Keratinocyte (primary cell): ENCODE results near the gene C10orf71. TPM values are rescaled to one million over a fixed set of nuclear protein-coding genes. Genes with fewer than 3 reads are reported as not detected.

Experiments
- DNase-seq: peaks from one replicate; pipeline ENCODE4 v3.0.0-alpha.2; 2011; ENCODE audit warnings: low read depth, missing footprints, low spot score
- FAIRE-seq: peaks from 2 replicates; lab custom pipeline; 2011; peaks lifted over from hg19 to GRCh38; lab: Jason Lieb, UNC
- H2AFZ ChIP-seq: 2 replicates; pipeline ENCODE4 v1.6.0; 2012; ENCODE audit warnings: low read length, control low read depth, inconsistent platforms; ENCODE audit not compliant: control insufficient read depth
- H3K27ac ChIP-seq: 2 replicates; pipeline ENCODE4 v1.5.1; 2011; ENCODE audit warnings: low read length; ENCODE audit not compliant: control insufficient read depth, insufficient read depth
- H3K27me3 ChIP-seq: 3 replicates; pipeline ENCODE4 v1.6.0; 2011; ENCODE audit warnings: low read length; ENCODE audit not compliant: control insufficient read depth, insufficient read depth; ENCODE audit errors: extremely low read depth
- H3K36me3 ChIP-seq, 2 experiments: 2 replicates in 1 of 2; 3 replicates in 1 of 2; pipeline ENCODE4 v1.5.1; 2011; ENCODE audit warnings: low read length in 2 of 2, mild to moderate bottlenecking in 1 of 2; ENCODE audit not compliant: control insufficient read depth in 2 of 2, insufficient read depth in 2 of 2; ENCODE audit errors: extremely low read depth in 1 of 2
- H3K4me1 ChIP-seq: 3 replicates; pipeline ENCODE4 v1.5.1; 2011; ENCODE audit warnings: low read length; ENCODE audit not compliant: control insufficient read depth, insufficient read depth; ENCODE audit errors: extremely low read depth
- H3K4me2 ChIP-seq: 3 replicates; pipeline ENCODE4 v1.6.0; 2011; ENCODE audit warnings: low read depth, low read length; ENCODE audit not compliant: control insufficient read depth, insufficient read depth; ENCODE audit errors: extremely low read depth
- H3K4me3 ChIP-seq, 3 experiments: fragments of 200-600 bp in 1 of 3; sonication (generic) in 1 of 3; 2 replicates in 2 of 3; 3 replicates in 1 of 3; pipeline ENCODE4 v1.5.1; 2011 to 2016; ENCODE audit warnings: low read length in 3 of 3, mild to moderate bottlenecking in 3 of 3, control low read depth in 2 of 3, inconsistent platforms in 1 of 3, low read depth in 1 of 3, mixed read lengths in 1 of 3, mixed run types in 1 of 3, moderate library complexity in 1 of 3; ENCODE audit not compliant: control insufficient read depth in 2 of 3, insufficient read depth in 2 of 3; ENCODE audit errors: extremely low read depth in 1 of 3
- H3K79me2 ChIP-seq: 2 replicates; pipeline ENCODE4 v1.6.0; 2012; ENCODE audit warnings: low read length; ENCODE audit not compliant: control insufficient read depth, insufficient read depth
- H3K9ac ChIP-seq: 3 replicates; pipeline ENCODE4 v1.6.0; 2011; ENCODE audit warnings: low read length; ENCODE audit not compliant: control insufficient read depth, insufficient read depth; ENCODE audit errors: extremely low read depth
- H3K9me1 ChIP-seq: 3 replicates; pipeline ENCODE4 v1.6.0; 2011; ENCODE audit warnings: low read length; ENCODE audit not compliant: control insufficient read depth, insufficient read depth; ENCODE audit errors: extremely low read depth
- H3K9me3 ChIP-seq: 2 replicates; pipeline ENCODE4 v1.5.1; 2012; ENCODE audit warnings: low read depth, low read length; ENCODE audit not compliant: control insufficient read depth
- H4K20me1 ChIP-seq: 3 replicates; pipeline ENCODE4 v1.6.0; 2011; ENCODE audit warnings: low read length; ENCODE audit not compliant: control insufficient read depth, insufficient read depth; ENCODE audit errors: extremely low read depth
- EZH2 ChIP-seq: IDR thresholded peaks from one replicate; pipeline ENCODE4 v1.6.1; 2012; ENCODE audit warnings: inconsistent platforms, mild to moderate bottlenecking, low read length, moderate library complexity
- dilution Hi-C: fragments of 300-500 bp; cut with MboI; formaldehyde crosslinking; loops from one replicate; pipeline ENCODE4 v1.7.0; 2020; ENCODE audit warnings: low sequenced_read_pairs; ENCODE audit not compliant: extremely low pct_ligation_motif_present
- polyA plus RNA-seq, 5 experiments: library from polyadenylated mRNA; depleted of rRNA in 3 of 5; stranded (reverse) in 3 of 5; stranded (forward) in 1 of 5; unstranded in 1 of 5; fragments of >200 nt; gene quantifications; 1 replicate in 1 of 5; 2 replicates in 3 of 5; 3 replicates in 1 of 5; pipeline versions ENCODE4 v1.2.1 to v1.2.3, GENCODE V29; 2011 to 2012; ENCODE audit warnings: missing spikeins in 2 of 5, low read depth in 1 of 5, low replicate concordance in 1 of 5
- TF ChIP-seq, protein P1 (sequence below), 3 experiments: IDR thresholded peaks in 1 of 3; conservative IDR thresholded peaks in 1 of 3; optimal IDR thresholded peaks in 1 of 3; 2 replicates in 2 of 3; 3 replicates in 1 of 3; pipeline versions ENCODE3 to v1.5.1; 2011; ENCODE audit warnings: low read length in 3 of 3, mild to moderate bottlenecking in 3 of 3, moderate library complexity in 2 of 3, control low read depth in 1 of 3, inconsistent platforms in 1 of 3; ENCODE audit not compliant: insufficient read depth in 2 of 3; ENCODE audit errors: extremely low read depth in 1 of 3

The C10orf71 gene
- polyA plus RNA-seq, 1 donor (not counting 4 experiments of a cell fraction or from before 2014, with no cell fraction given): not detected

DNA sequence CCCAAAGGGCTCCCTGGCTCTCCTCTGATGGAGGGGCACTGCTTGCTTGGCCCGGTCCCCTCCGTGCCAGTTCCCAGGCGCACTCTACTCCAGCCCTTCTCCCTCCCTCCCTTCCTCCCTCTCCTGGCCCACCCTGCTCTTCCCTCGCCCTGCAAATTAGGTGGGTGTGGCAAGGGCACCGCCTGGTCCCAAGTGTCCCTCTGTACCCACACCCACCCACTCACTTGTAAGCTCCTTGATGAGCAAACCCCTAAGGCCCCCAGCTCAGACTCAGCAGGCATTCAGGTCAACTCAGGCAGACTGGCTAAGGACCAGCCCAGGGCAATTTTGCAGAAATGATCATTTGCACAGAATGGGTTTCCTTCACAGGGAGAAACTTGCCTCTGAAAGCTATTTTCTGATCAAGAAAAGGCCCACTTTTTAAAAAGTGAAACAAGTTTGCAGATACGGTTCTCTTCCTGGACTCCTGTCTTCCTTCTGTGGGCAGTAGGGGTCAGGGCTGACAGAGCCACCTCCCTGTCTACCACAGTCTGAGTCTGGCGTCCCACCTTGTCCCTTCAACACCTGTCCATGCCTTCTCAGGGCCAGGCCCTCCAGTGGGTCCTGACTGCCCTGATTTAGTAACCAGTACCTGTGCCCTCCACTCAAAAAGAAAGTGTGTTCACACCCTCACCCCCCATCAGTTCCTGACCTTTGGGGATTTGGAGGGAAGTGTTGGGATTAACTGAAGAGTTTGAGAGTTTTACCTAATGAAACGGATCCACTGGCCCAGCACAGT, 28.3 kb downstream of the C10orf71 start:
- H3K4me2 ChIP-seq: no peak overlapping the region
- no peak for FAIRE-seq
- H3K9ac ChIP-seq: no peak overlapping the region
- no peaks in the 10 kb centered on the region for H3K36me3 ChIP-seq
- no peak overlapping the region for H3K27ac ChIP-seq
- H4K20me1 ChIP-seq: no peaks in the 10 kb centered on the region
- H3K9me3 ChIP-seq: no peaks in the 10 kb centered on the region
- H3K9me1 ChIP-seq: no peaks in the 10 kb centered on the region
- H2AFZ ChIP-seq: no peak overlapping the region
- H3K4me3 ChIP-seq: no peak overlapping the region
- no peak for TF ChIP-seq EZH2
- TF ChIP-seq, protein P1, sequence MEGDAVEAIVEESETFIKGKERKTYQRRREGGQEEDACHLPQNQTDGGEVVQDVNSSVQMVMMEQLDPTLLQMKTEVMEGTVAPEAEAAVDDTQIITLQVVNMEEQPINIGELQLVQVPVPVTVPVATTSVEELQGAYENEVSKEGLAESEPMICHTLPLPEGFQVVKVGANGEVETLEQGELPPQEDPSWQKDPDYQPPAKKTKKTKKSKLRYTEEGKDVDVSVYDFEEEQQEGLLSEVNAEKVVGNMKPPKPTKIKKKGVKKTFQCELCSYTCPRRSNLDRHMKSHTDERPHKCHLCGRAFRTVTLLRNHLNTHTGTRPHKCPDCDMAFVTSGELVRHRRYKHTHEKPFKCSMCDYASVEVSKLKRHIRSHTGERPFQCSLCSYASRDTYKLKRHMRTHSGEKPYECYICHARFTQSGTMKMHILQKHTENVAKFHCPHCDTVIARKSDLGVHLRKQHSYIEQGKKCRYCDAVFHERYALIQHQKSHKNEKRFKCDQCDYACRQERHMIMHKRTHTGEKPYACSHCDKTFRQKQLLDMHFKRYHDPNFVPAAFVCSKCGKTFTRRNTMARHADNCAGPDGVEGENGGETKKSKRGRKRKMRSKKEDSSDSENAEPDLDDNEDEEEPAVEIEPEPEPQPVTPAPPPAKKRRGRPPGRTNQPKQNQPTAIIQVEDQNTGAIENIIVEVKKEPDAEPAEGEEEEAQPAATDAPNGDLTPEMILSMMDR (optimal IDR thresholded peaks at IDR 0.05 in 1 of 3, IDR thresholded peaks at IDR 0.05 in 1 of 3, conservative IDR thresholded peaks at IDR 0.05 in 1 of 3; ENCODE audit: extremely low read depth in 1 of 3, insufficient read depth in 2 of 3, low read length in 3 of 3): no peak
- dilution Hi-C loops: no loop called here
- H3K27me3 ChIP-seq: peaks cover 13% of the 10 kb centered on the region
- no peak for DNase-seq
- no peaks in the 10 kb centered on the region for H3K79me2 ChIP-seq
- H3K4me1 ChIP-seq: no peaks in the 10 kb centered on the region

DNA sequence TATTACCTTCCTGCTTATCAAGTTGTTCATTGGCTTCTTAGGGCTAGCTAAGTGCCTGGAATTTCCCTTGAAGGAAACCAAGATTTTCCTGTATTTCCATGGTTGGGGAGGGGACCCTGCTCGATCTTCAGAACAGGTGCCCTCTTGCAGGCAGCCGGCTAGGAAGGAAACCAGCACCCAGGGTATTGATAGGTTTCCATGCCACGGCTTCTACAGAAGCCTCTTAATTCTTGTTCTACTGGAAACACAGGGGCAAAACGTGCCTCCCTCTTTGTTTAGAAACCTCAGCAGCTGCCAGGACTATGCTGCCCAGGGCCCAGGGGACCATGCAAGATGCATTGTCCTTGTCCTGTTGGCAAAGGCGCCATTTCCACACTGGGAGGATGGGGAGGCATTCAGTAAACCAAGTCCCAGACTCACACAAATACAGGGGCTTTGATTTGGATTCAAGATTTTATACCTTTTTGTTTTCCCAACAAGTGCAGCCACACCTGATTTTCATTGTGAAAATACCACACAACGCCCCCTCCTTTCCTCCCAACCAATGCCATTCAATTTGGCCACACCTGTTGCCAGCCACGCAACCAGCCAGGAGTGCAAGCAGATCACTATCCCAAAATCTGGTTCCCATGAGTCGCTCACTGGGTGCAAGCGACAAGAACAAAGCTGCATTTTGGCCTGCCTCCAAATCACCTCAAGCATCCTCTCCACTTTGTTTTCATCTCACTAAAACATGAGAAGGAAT, 29.6 kb downstream of the C10orf71 start:
- Histone ChIP-seq H3K9me1 (no peaks in the 10 kb centered on the region), H3K79me2 (no peaks in the 10 kb centered on the region), H3K4me3 (no peak overlapping the region), H4K20me1 (no peaks in the 10 kb centered on the region), H3K9ac (no peak overlapping the region), H2AFZ (no peak overlapping the region), H3K27me3 (no peaks in the 10 kb centered on the region), H3K4me1 (no peaks in the 10 kb centered on the region), H3K9me3 (no peaks in the 10 kb centered on the region), H3K4me2 (no peak overlapping the region), H3K36me3 (no peaks in the 10 kb centered on the region), H3K27ac (no peak overlapping the region)
- dilution Hi-C loops: no loop called here
- TF ChIP-seq, protein P1 (optimal IDR thresholded peaks at IDR 0.05 in 1 of 3, IDR thresholded peaks at IDR 0.05 in 1 of 3, conservative IDR thresholded peaks at IDR 0.05 in 1 of 3; ENCODE audit: extremely low read depth in 1 of 3, insufficient read depth in 2 of 3, low read length in 3 of 3): no peak
- TF ChIP-seq EZH2: no peak
- DNase-seq (no peak), FAIRE-seq (no peak)
